CD4-positive, alpha-beta memory T cell (primary cell): ENCODE measurements around the gene AFAP1L1. TPM values are rescaled to one million over a fixed set of nuclear protein-coding genes. Genes with fewer than 3 reads are reported as not detected.

Source experiments
- CTCF ChIA-PET: fragments of 350-600 bp; sonication (Branson Sonifier 250); formaldehyde crosslinking; loops from one replicate; lab custom pipeline; 2021; ENCODE audit warnings: inconsistent platforms; ENCODE audit not compliant: partially characterized antibody; lab: Charles Lee
- POLR2A ChIA-PET: fragments of 350-600 bp; sonication (Branson Sonifier 250); formaldehyde crosslinking; loops from one replicate; lab custom pipeline; 2021; ENCODE audit not compliant: partially characterized antibody; lab: Charles Lee
- DNase-seq, 5 donors: peaks; one replicate each; pipeline versions ENCODE4 v3.0.0 to v3.0.0-alpha.2; 2020 to 2022; ENCODE audit warnings: mixed read lengths in 1 of 5
- H3K27ac ChIP-seq: one replicate; pipeline ENCODE4 v1.7.0; 2013; ENCODE audit warnings: low read depth, low read length
- H3K27me3 ChIP-seq: 2 replicates; pipeline ENCODE4 v1.7.0; 2013; ENCODE audit warnings: mild to moderate bottlenecking, low read length, moderate library complexity; ENCODE audit not compliant: insufficient read depth
- H3K36me3 ChIP-seq: 2 replicates; pipeline ENCODE4 v1.7.0; 2013; ENCODE audit warnings: mild to moderate bottlenecking, low read length, moderate library complexity; ENCODE audit not compliant: insufficient read depth
- H3K4me1 ChIP-seq: 2 replicates; pipeline ENCODE4 v1.7.0; 2013; ENCODE audit warnings: mild to moderate bottlenecking, low read length, moderate library complexity; ENCODE audit not compliant: insufficient read depth
- H3K4me3 ChIP-seq, 2 donors: one replicate each; pipeline ENCODE4 v1.7.0; 2013; ENCODE audit warnings: low read length in 2 of 2, mild to moderate bottlenecking in 1 of 2
- H3K9me3 ChIP-seq, 2 donors: one replicate each; pipeline ENCODE4 v1.7.0; 2013; ENCODE audit warnings: low read length in 2 of 2, control low read depth in 1 of 2; ENCODE audit not compliant: control insufficient read depth in 1 of 2
- H3K27ac Mint-ChIP-seq, 7 donors: one replicate each; pipeline ENCODE4 v1.8.0; 2020 to 2021; ENCODE audit warnings: mixed read lengths in 7 of 7, mild to moderate bottlenecking in 6 of 7, inconsistent platforms in 3 of 7, moderate library complexity in 3 of 7
- H3K27me3 Mint-ChIP-seq, 2 donors: one replicate each; pipeline ENCODE4 v1.8.0; 2020 to 2021; ENCODE audit warnings: mixed read lengths in 2 of 2
- H3K36me3 Mint-ChIP-seq, 2 donors: one replicate each; pipeline ENCODE4 v1.8.0; 2020 to 2021; ENCODE audit warnings: mixed read lengths in 2 of 2, inconsistent platforms in 1 of 2, mild to moderate bottlenecking in 1 of 2
- H3K4me1 Mint-ChIP-seq, 4 donors: one replicate each; pipeline ENCODE4 v1.8.0; 2020 to 2021; ENCODE audit warnings: mixed read lengths in 4 of 4, mild to moderate bottlenecking in 1 of 4
- H3K4me3 Mint-ChIP-seq, 8 donors: one replicate each; pipeline ENCODE4 v1.8.0; 2020 to 2021; ENCODE audit warnings: mixed read lengths in 8 of 8, mild to moderate bottlenecking in 7 of 8, moderate library complexity in 6 of 8, inconsistent platforms in 3 of 8
- H3K9me3 Mint-ChIP-seq, 8 donors: one replicate each; pipeline ENCODE4 v1.8.0; 2020 to 2021; ENCODE audit warnings: mixed read lengths in 8 of 8, mild to moderate bottlenecking in 5 of 8, inconsistent platforms in 3 of 8, moderate library complexity in 1 of 8
- intact Hi-C: fragments of 100-400 bp; cut with micrococcal nuclease; formaldehyde crosslinking; loops from one replicate; pipeline ENCODE4 v1.15.1; 2023
- polyA plus RNA-seq, 2 donors: library from polyadenylated mRNA; unstranded; fragments of 300-500 nt; fragmentation: Illumina TruSeq; gene quantifications; one replicate each; pipeline ENCODE4 v1.2.3, GENCODE V29; 2021
- total RNA-seq, 2 experiments: library from RNA; stranded (reverse); gene quantifications; one replicate each; pipeline ENCODE4 v1.2.3, GENCODE V29; 2021

AFAP1L1 gene
- total and polyA plus RNA-seq, 4 experiments from 2014 or later: not detected

DNA sequence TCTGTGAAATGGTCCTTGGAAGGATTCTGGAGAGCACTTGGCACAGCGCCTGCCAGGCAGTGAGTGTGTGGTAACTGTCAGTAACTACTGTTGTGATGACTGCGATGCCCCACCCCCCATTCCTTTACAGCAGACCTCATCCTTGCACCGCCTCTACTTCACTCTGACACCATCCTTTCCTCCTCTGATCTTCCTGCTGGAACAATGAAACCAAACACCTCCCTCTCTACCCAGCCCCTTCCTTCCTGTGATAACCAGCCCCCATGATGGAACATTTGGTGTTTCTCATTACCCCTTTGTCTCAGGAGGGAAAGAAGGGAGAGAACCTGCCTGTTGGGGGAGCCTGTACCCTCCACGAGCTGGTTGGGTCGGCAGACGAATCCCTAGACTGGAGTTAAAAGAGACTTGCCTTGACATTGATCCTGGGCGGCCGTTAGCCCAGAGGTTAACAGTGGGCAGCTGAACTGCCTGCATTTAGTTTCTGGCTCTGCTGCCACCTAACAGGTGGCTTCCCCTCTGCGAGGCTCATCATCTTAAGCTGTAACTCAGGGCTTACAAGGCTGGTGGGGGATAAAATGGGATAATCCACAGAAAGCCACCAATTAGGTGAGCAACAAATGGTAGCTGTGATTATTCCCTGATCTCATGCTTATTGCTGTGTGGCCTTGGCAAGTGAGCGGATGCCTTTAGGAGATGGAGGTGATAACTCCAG lies 39.4 kb downstream of the AFAP1L1 start:
- H3K36me3 Mint-ChIP-seq: no peaks in the 10 kb centered on the region
- H3K4me1 ChIP-seq: no peaks in the 10 kb centered on the region
- no peaks in the 10 kb centered on the region for H3K36me3 ChIP-seq
- no peaks in the 10 kb centered on the region for H3K4me1 Mint-ChIP-seq
- no peaks in the 10 kb centered on the region for H3K9me3 ChIP-seq
- H3K27ac Mint-ChIP-seq: peak overlapping the region in 1 of 7 donors; percentile 10
- no peaks in the 10 kb centered on the region for H3K27me3 Mint-ChIP-seq
- H3K27ac ChIP-seq: no peak overlapping the region
- no peak for DNase-seq
- intact Hi-C loops: no loop called here
- no peak overlapping the region for H3K4me3 ChIP-seq
- no peaks in the 10 kb centered on the region for H3K9me3 Mint-ChIP-seq
- CTCF ChIA-PET: interaction anchor here (0.5 to 24.9 kb wide), 6 partner anchors 10 to 123 kb away, joined by 3 to 564 read pairs (median 4); partner anchors contain the start of genes GRPEL2 and IL17B
- POLR2A ChIA-PET: interaction anchor here (0.6 kb wide), 1 partner anchor 173 kb away, joined by 4 read pairs; no protein-coding TSS in a partner anchor
- no peak overlapping the region for H3K4me3 Mint-ChIP-seq
- H3K27me3 ChIP-seq: no peaks in the 10 kb centered on the region

DNA sequence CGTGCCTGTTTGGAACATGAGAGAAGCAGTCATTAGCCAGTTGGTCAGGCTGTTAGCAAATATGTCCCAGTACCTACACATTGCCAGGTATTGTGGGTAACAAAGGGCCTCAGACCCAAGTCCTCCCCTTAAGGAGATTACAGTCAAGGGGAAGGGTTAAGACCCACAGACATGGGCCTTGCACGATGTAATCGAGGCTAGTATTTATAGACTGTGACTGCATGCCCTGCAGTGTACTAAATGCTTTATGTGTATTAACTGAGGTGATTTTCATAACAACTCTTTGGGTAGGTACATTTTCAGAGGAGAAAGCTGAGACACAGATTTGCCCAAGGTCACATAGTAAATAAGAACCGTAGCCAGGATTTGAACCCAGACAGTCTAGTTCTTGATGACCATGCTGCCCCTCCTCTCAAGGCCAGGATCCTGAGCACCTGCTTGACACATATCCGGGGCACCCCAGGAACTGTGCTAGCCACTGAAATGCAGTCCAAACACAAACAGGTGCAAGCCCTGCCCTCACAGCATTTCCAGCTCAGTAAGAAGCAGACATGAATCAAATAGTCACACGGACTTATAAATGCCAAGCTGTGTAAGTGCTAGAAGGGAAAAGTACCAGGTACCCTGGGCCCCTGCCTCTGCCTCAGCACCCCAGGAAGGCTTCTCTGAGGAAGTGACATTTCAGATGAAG lies 41.6 kb downstream of the AFAP1L1 start:
- POLR2A ChIA-PET: no interaction called here
- no peak overlapping the region for H3K27ac Mint-ChIP-seq

DNA sequence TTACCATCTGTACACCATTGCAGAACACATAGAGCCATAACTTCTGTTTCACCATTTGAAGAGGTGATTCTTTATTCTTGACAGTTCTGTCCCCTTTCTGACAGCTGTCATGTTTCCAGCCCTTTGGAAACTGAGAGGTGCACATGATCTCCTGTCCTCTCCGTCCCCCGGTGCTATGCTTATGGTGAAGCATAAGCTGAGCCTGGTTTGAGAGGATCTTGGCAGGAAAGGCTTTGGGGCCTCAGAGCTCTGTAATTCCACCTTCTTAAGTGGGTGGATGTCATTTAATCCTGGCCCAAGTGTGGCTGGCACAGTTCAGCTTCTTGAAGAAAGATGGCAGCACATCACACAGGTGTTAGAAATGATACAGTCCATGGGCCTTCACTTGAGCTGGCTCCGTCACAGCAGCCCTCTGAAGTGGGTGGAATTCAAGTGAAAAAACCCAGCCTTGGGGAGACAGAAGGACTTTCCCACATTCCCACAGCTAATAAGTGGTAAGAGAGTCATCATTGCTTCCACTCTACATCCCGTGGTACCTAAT lies 43.0 kb downstream of the AFAP1L1 start:
- POLR2A ChIA-PET: interaction anchor here (1.1 kb wide), 1 partner anchor 56 kb away, joined by 3 read pairs; no protein-coding TSS in a partner anchor

More for the DNA sequence above, 41.6 kb downstream of the AFAP1L1 start:
- H3K9me3 Mint-ChIP-seq: no peaks in the 10 kb centered on the region
- H3K4me1 Mint-ChIP-seq: peaks cover 0 to 3% (median 1%) of the 10 kb centered on the region in 4 donors
- DNase-seq: no peak
- Histone ChIP-seq H3K36me3 (no peaks in the 10 kb centered on the region), H3K9me3 (no peaks in the 10 kb centered on the region), H3K27me3 (no peaks in the 10 kb centered on the region), H3K4me3 (no peak overlapping the region), H3K27ac (no peak overlapping the region), H3K4me1 (no peaks in the 10 kb centered on the region)
- no peaks in the 10 kb centered on the region for H3K36me3 Mint-ChIP-seq
- H3K27me3 Mint-ChIP-seq: no peaks in the 10 kb centered on the region
- H3K4me3 Mint-ChIP-seq: no peak overlapping the region
- CTCF ChIA-PET: interaction anchor here (0.8 to 24.9 kb wide), 11 partner anchors 12 to 251 kb away, joined by 3 to 564 read pairs (median 4); partner anchors contain the start of gene IL17B
- intact Hi-C loops: no loop called here

DNA sequence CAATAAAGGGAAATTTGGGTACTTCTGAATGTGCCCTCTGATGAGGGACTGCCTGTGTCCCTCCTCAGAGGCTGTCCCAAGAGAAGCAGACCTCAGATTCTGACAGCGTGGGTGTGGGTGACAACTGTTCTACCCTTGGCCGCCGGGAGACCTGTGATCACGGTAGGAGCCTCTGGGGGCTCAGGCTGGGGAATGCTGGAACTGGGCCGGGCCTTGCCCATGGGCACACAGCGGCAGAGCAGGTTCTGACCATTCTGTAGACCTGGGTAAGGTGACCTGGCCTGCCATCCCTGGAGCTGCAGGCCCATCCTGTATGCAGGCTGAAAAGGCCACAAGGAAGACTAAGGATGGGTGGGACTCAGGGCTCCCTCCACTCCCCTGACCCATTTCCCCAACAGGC lies 44.1 kb downstream of the AFAP1L1 start:
- no peaks in the 10 kb centered on the region for H3K36me3 ChIP-seq
- Mint-ChIP-seq H3K36me3 (no peaks in the 10 kb centered on the region), H3K27me3 (no peaks in the 10 kb centered on the region), H3K4me3 (no peak overlapping the region), H3K4me1 (peaks cover 0 to 3% (median 1%) of the 10 kb centered on the region in 4 donors), H3K9me3 (no peaks in the 10 kb centered on the region), H3K27ac (no peak overlapping the region)
- ChIA-PET CTCF (interaction anchor here (0.8 to 24.9 kb wide), 7 partner anchors 21 to 250 kb away, joined by 3 to 564 read pairs (median 3); no protein-coding TSS in a partner anchor), POLR2A (interaction anchor here (2.6 kb wide), 1 partner anchor 52 kb away, joined by 7 read pairs; no protein-coding TSS in a partner anchor)
- DNase-seq: no peak
- H3K27me3 ChIP-seq: no peaks in the 10 kb centered on the region
- no peak overlapping the region for H3K4me3 ChIP-seq
- H3K27ac ChIP-seq: no peak overlapping the region
- intact Hi-C loops: no loop called here
- H3K4me1 ChIP-seq: no peaks in the 10 kb centered on the region
- no peaks in the 10 kb centered on the region for H3K9me3 ChIP-seq

More for the DNA sequence above, 43.0 kb downstream of the AFAP1L1 start:
- CTCF ChIA-PET: interaction anchor here (0.7 to 24.9 kb wide), 16 partner anchors 9 to 256 kb away, joined by 3 to 564 read pairs (median 4); partner anchors contain the start of genes GRPEL2 and IL17B
- H3K27me3 Mint-ChIP-seq: no peaks in the 10 kb centered on the region
- Histone ChIP-seq H3K9me3 (no peaks in the 10 kb centered on the region), H3K36me3 (no peaks in the 10 kb centered on the region), H3K27ac (no peak overlapping the region), H3K4me3 (no peak overlapping the region), H3K27me3 (no peaks in the 10 kb centered on the region), H3K4me1 (no peaks in the 10 kb centered on the region)
- no peaks in the 10 kb centered on the region for H3K9me3 Mint-ChIP-seq
- no peak for DNase-seq
- H3K4me1 Mint-ChIP-seq: peaks cover 0 to 3% (median 1%) of the 10 kb centered on the region in 4 donors
- no peaks in the 10 kb centered on the region for H3K36me3 Mint-ChIP-seq
- no peak overlapping the region for H3K4me3 Mint-ChIP-seq
- H3K27ac Mint-ChIP-seq: no peak overlapping the region
- intact Hi-C loops: no loop called here

DNA sequence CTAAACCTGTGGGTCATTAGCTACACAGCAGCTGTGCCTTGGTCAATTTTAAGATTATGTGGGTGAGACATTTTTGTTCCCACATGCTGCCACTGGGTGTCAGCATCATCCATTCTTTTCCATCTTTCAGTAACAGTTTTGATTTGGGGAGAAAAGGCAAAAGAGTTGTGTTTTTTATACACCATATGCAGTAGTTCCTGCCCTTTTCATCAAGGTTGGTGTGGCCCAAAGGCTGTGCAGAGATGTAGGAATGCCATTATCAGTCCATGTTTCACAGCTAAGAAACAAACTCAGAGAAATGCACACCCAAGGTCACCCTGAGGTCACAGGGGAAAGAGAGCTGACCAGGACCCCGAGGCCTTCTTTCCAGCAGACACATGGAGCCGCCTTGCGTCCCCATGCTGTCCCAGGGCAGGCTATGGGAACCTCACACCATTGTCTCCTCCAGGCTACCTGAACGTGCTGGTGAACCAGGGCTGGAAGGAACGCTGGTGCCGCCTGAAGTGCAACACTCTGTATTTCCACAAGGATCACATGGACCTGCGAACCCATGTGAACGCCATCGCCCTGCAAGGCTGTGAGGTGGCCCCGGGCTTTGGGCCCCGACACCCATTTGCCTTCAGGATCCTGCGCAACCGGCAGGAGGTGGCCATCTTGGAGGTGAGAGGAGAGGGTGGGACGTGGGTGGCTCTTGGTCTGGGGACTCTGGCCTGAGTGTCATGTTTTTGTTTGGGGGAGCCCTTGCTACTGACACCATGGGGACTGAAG lies 45.8 kb downstream of the AFAP1L1 start:
- no peaks in the 10 kb centered on the region for H3K36me3 ChIP-seq
- Mint-ChIP-seq H3K36me3 (no peaks in the 10 kb centered on the region), H3K9me3 (no peaks in the 10 kb centered on the region), H3K4me1 (peaks cover 0 to 3% (median 1%) of the 10 kb centered on the region in 4 donors), H3K27ac (no peak overlapping the region), H3K4me3 (no peak overlapping the region), H3K27me3 (no peaks in the 10 kb centered on the region)
- H3K27ac ChIP-seq: no peak overlapping the region
- ChIA-PET CTCF (interaction anchor here (0.6 to 24.9 kb wide), 27 partner anchors 9 to 249 kb away, joined by 3 to 564 read pairs (median 6); partner anchors contain the start of genes GRPEL2, IL17B and PCYOX1L), POLR2A (interaction anchor here (0.8 to 2.6 kb wide), 5 partner anchors 28 to 56 kb away, joined by 3 to 7 read pairs (median 3); partner anchors contain the start of genes GRPEL2 and PCYOX1L)
- intact Hi-C loops: loop anchor here (1.0 kb wide), 5 partner anchors 28 to 247 kb away; partner anchors contain the start of gene GRPEL2
- no peak overlapping the region for H3K4me3 ChIP-seq
- peak in 4 of 5 donors; percentile 52 to 66 (median 56) for DNase-seq
- H3K9me3 ChIP-seq: no peaks in the 10 kb centered on the region
- no peaks in the 10 kb centered on the region for H3K27me3 ChIP-seq
- H3K4me1 ChIP-seq: no peaks in the 10 kb centered on the region

DNA sequence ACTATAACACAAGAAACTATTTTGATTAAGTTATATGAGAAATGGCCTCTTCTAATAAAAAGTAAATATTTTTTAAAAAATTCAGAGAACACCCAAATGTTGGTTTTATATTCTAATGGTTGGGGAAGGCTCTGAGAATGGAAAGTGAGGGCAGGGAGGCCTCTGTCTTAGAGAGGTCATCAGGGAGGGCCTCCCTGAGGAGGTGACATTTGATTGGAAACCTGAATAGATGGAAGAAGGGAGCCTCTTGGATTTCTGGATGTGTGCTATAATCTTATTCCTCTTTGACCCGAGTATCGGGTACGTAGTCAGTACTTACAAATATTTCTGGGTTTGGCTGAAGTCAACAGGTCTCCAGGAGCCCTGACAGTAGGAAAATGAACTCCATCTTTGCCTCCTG lies 47.5 kb downstream of the AFAP1L1 start:
- H3K27ac ChIP-seq: no peak overlapping the region
- H3K27ac Mint-ChIP-seq: no peak overlapping the region
- H3K4me1 Mint-ChIP-seq: peaks cover 0 to 3% (median 1%) of the 10 kb centered on the region in 4 donors
- H3K27me3 ChIP-seq: no peaks in the 10 kb centered on the region
- H3K9me3 ChIP-seq: no peaks in the 10 kb centered on the region
- ChIA-PET POLR2A (interaction anchor here (1.3 kb wide), 1 partner anchor 42 kb away, joined by 5 read pairs; no protein-coding TSS in a partner anchor), CTCF (interaction anchor here (0.8 to 24.9 kb wide), 9 partner anchors 25 to 127 kb away, joined by 3 to 564 read pairs (median 4); partner anchors contain the start of gene PCYOX1L)
- no peak overlapping the region for H3K4me3 Mint-ChIP-seq
- no peak for DNase-seq
- H3K9me3 Mint-ChIP-seq: peaks cover 0 to 1% (median 0%) of the 10 kb centered on the region in 8 donors
- H3K4me1 ChIP-seq: no peaks in the 10 kb centered on the region
- no peaks in the 10 kb centered on the region for H3K36me3 ChIP-seq
- H3K36me3 Mint-ChIP-seq: no peaks in the 10 kb centered on the region
- no peaks in the 10 kb centered on the region for H3K27me3 Mint-ChIP-seq
- no peak overlapping the region for H3K4me3 ChIP-seq
- intact Hi-C loops: no loop called here
